A549 (cell line): ENCODE data around the gene ANO4. TPM values are rescaled to one million over a fixed set of nuclear protein-coding genes. Genes with fewer than 3 reads are reported as not detected.

Experiments
- ATAC-seq, 2 experiments: fragments of 200-7000 bp in 1 of 2; fragments of >200 bp in 1 of 2; cut with Nextera tagmentation in 1 of 2; cut with Tn5 transposase in 1 of 2; 3 replicates each; pipeline versions ENCODE4 v1.8.0 to v1.9.1; 2018 to 2020; ENCODE audit warnings: mild to moderate bottlenecking in 1 of 2, moderate library complexity in 1 of 2
- CTCF ChIA-PET: fragments of 300-600 bp; sonication (Branson Sonifier 250); formaldehyde crosslinking; extraction: SDS; loops from one replicate; lab custom pipeline; 2021; ENCODE audit warnings: antibody characterized with exemption, inconsistent platforms; lab: Yijun Ruan, JAX
- POLR2A ChIA-PET: fragments of 350-600 bp; formaldehyde crosslinking; extraction: SDS; loops from one replicate; lab custom pipeline; 2021; ENCODE audit warnings: antibody characterized with exemption, inconsistent platforms; lab: Yijun Ruan, JAX
- DNase-seq, 2 experiments: peaks; one replicate each; pipeline versions ENCODE4 v3.0.0 to v3.0.0-alpha.2; 2011 to 2016; ENCODE audit warnings: low read depth in 1 of 2, low spot score in 1 of 2
- FAIRE-seq: peaks from 2 replicates; lab custom pipeline; 2011; peaks lifted over from hg19 to GRCh38; lab: Jason Lieb, UNC
- H3K27ac ChIP-seq, 2 experiments: fragments of >200 bp; sonication (Bioruptor Twin); formaldehyde crosslinking; 3 replicates each; pipeline ENCODE4 v1.5.1; 2016 to 2017
- H3K4me1 ChIP-seq: fragments of >200 bp; sonication (Bioruptor Twin); formaldehyde crosslinking; 3 replicates; pipeline ENCODE4 v1.6.1; 2016
- H3K4me2 ChIP-seq: fragments of >200 bp; sonication (Bioruptor Twin); formaldehyde crosslinking; 3 replicates; pipeline ENCODE4 v1.6.1; 2016
- H3K4me3 ChIP-seq: fragments of >200 bp; sonication (Bioruptor Twin); formaldehyde crosslinking; 3 replicates; pipeline ENCODE4 v1.5.1; 2016
- H3K9me3 ChIP-seq: fragments of >200 bp; sonication (Bioruptor Twin); formaldehyde crosslinking; 3 replicates; pipeline ENCODE4 v1.6.1; 2016
- BCL3 ChIP-seq: fragments of >200 bp; sonication (Bioruptor Twin); formaldehyde crosslinking; IDR thresholded peaks from 3 replicates; pipeline ENCODE4 v1.6.1; 2016
- BHLHE40 ChIP-seq: IDR thresholded peaks from 2 replicates; pipeline ENCODE4 v1.6.1; 2012; ENCODE audit warnings: low read depth, low read length, inconsistent platforms
- CBX2 ChIP-seq: fragments of 200-600 bp; sonication (generic); IDR thresholded peaks from 2 replicates; pipeline ENCODE4 v1.6.1; 2016; ENCODE audit warnings: low read depth, mild to moderate bottlenecking, borderline replicate concordance
- EHMT2 ChIP-seq: fragments of 200-600 bp; sonication (generic); IDR thresholded peaks from 2 replicates; pipeline ENCODE4 v1.6.1; 2016; ENCODE audit warnings: antibody characterized with exemption, low read depth, mild to moderate bottlenecking, moderate library complexity
- ELK1 ChIP-seq: fragments of 150-350 bp; IDR thresholded peaks from 2 replicates; pipeline ENCODE4 v1.6.1; 2014; ENCODE audit warnings: low read depth, mild to moderate bottlenecking, low read length
- EP300 ChIP-seq, 2 experiments: fragments of >200 bp; sonication (Bioruptor Twin); formaldehyde crosslinking; IDR thresholded peaks; 2 replicates in 1 of 2; 3 replicates in 1 of 2; pipeline ENCODE4 v1.6.1; 2016 to 2017
- ESRRA ChIP-seq: fragments of 150-350 bp; IDR thresholded peaks from 2 replicates; pipeline ENCODE4 v1.6.1; 2014; ENCODE audit warnings: mild to moderate bottlenecking, low read length, borderline replicate concordance
- GATA3 ChIP-seq: IDR thresholded peaks from 2 replicates; pipeline ENCODE4 v1.6.1; 2012; ENCODE audit warnings: borderline replicate concordance
- HDAC2 ChIP-seq: fragments of 200-600 bp; sonication (generic); IDR thresholded peaks from 2 replicates; pipeline ENCODE4 v1.6.1; 2016
- HOXA7 ChIP-seq: fragments of 250-450 bp; sonication (Bioruptor Pico); IDR thresholded peaks from 2 replicates; pipeline ENCODE4 v1.5.0; 2020; ENCODE audit warnings: mild to moderate bottlenecking, moderate library complexity
- JUN ChIP-seq, 2 experiments: fragments of >200 bp; sonication (Bioruptor Twin); formaldehyde crosslinking; IDR thresholded peaks; 2 replicates in 1 of 2; 3 replicates in 1 of 2; pipeline ENCODE4 v1.6.1; 2016 to 2017
- NFE2L2 ChIP-seq: fragments of 150-350 bp; conservative IDR thresholded peaks from 2 replicates; pipeline ENCODE4 v1.6.1; 2014; ENCODE audit warnings: low read length
- POLR2AphosphoS2 ChIP-seq: conservative IDR thresholded peaks from 2 replicates; pipeline ENCODE4 v1.6.1; 2012; ENCODE audit warnings: low read length, improper control_type of control experiment, inconsistent platforms
- RAD21 ChIP-seq, 2 experiments: fragments of >200 bp in 1 of 2; sonication (Bioruptor Twin) in 1 of 2; formaldehyde crosslinking in 1 of 2; IDR thresholded peaks in 1 of 2; conservative IDR thresholded peaks in 1 of 2; 2 replicates in 1 of 2; 3 replicates in 1 of 2; pipeline ENCODE4 v1.6.1; 2012 to 2018; ENCODE audit warnings: inconsistent platforms in 1 of 2
- RARB ChIP-seq: fragments of 250-450 bp; sonication (Bioruptor Pico); IDR thresholded peaks from 2 replicates; pipeline ENCODE4 v1.8.0; 2021; ENCODE audit warnings: mild to moderate bottlenecking, moderate library complexity
- SMC3 ChIP-seq: fragments of >200 bp; sonication (Bioruptor Twin); formaldehyde crosslinking; IDR thresholded peaks from 3 replicates; pipeline ENCODE4 v1.6.1; 2018; ENCODE audit warnings: inconsistent platforms
- SREBF2 ChIP-seq: fragments of 450-650 bp; IDR thresholded peaks from 2 replicates; pipeline ENCODE4 v1.6.1; 2014; ENCODE audit warnings: mild to moderate bottlenecking, moderate library complexity
- TFCP2L1 ChIP-seq: fragments of 250-450 bp; sonication (Bioruptor Pico); IDR thresholded peaks from 2 replicates; pipeline ENCODE4 v1.5.0; 2021; ENCODE audit warnings: mild to moderate bottlenecking
- TP53 ChIP-seq: fragments of 250-450 bp; sonication (Bioruptor Pico); IDR thresholded peaks from 2 replicates; pipeline ENCODE4 v1.5.0; 2021; ENCODE audit warnings: mild to moderate bottlenecking, moderate library complexity
- ZC3H11A ChIP-seq: fragments of 450-650 bp; IDR thresholded peaks from 2 replicates; pipeline ENCODE4 v1.6.1; 2014; ENCODE audit warnings: antibody characterized with exemption, mild to moderate bottlenecking
- ZFP36 ChIP-seq: fragments of 450-650 bp; IDR thresholded peaks from 2 replicates; pipeline ENCODE4 v1.6.1; 2014; ENCODE audit warnings: borderline replicate concordance; ENCODE audit not compliant: partially characterized antibody
- WGBS: methylation state at CpG from one replicate; pipeline ENCODE4 v1.1.6; 2017; ENCODE audit errors: missing lambda C conversion rate; 5-methylcytosine and 5-hydroxymethylcytosine counted together
- polyA plus RNA-seq, 4 experiments: library from polyadenylated mRNA; depleted of rRNA in 3 of 4; stranded (reverse); fragments of >200 nt; fragmentation: RNase III in 1 of 4; extraction: RNeasy Plus Mini Kit Qiagen cat#74134 plus additional on column Dnase treatment in 1 of 4; gene quantifications; 2 replicates in 3 of 4; 3 replicates in 1 of 4; pipeline ENCODE4 v1.2.3, GENCODE V29; 2011 to 2017
- TF ChIP-seq, protein P1 (sequence below): fragments of >200 bp; sonication (Bioruptor Twin); formaldehyde crosslinking; IDR thresholded peaks from 3 replicates; pipeline ENCODE4 v1.5.1; 2016
- TF ChIP-seq, protein P2 (sequence below): fragments of 450-650 bp; IDR thresholded peaks from 2 replicates; pipeline ENCODE4 v1.6.1; 2014; ENCODE audit warnings: antibody characterized with exemption
- TF ChIP-seq, protein P3 (sequence below): IDR thresholded peaks from 2 replicates; pipeline ENCODE4 v1.6.1; 2012

The ANO4 gene
- polyA plus RNA-seq, 2 of the 4 experiments (the other 2 are of a cell fraction), result 0.17 TPM; not detected in 1

DNA sequence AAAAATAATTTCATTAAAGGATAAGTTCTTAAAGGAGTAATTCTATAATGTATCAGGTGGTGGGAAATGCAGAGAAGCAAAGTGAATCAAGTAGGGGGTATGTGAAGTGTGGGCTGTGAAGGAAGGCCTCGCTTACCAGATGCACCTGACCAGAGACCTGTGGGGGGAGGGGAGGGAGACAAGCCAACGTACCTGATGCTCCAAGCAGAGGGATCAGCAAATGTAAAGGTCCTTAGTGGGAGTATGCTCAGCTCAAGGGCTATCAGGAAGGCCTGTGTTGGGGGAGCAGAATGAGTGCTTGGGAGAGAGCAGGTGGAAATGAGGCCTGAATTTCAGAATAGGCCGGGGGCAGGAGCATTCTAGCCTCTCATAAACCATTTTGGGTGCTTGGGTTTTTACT is 57.1 kb downstream of the ANO4 start (continued):
- TF ChIP-seq, protein P1, sequence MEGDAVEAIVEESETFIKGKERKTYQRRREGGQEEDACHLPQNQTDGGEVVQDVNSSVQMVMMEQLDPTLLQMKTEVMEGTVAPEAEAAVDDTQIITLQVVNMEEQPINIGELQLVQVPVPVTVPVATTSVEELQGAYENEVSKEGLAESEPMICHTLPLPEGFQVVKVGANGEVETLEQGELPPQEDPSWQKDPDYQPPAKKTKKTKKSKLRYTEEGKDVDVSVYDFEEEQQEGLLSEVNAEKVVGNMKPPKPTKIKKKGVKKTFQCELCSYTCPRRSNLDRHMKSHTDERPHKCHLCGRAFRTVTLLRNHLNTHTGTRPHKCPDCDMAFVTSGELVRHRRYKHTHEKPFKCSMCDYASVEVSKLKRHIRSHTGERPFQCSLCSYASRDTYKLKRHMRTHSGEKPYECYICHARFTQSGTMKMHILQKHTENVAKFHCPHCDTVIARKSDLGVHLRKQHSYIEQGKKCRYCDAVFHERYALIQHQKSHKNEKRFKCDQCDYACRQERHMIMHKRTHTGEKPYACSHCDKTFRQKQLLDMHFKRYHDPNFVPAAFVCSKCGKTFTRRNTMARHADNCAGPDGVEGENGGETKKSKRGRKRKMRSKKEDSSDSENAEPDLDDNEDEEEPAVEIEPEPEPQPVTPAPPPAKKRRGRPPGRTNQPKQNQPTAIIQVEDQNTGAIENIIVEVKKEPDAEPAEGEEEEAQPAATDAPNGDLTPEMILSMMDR, result no peak
- TF ChIP-seq EHMT2 (no peak), ZC3H11A (no peak), TP53 (CRISPR knock-in tag) (no peak), ELK1 (no peak), CBX2 (no peak), RAD21 (conservative IDR thresholded peaks at IDR 0.05 in 1 of 2, IDR thresholded peaks at IDR 0.05 in 1 of 2) (no peak)
- TF ChIP-seq, protein P2, sequence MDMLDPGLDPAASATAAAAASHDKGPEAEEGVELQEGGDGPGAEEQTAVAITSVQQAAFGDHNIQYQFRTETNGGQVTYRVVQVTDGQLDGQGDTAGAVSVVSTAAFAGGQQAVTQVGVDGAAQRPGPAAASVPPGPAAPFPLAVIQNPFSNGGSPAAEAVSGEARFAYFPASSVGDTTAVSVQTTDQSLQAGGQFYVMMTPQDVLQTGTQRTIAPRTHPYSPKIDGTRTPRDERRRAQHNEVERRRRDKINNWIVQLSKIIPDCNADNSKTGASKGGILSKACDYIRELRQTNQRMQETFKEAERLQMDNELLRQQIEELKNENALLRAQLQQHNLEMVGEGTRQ, result no peak

DNA sequence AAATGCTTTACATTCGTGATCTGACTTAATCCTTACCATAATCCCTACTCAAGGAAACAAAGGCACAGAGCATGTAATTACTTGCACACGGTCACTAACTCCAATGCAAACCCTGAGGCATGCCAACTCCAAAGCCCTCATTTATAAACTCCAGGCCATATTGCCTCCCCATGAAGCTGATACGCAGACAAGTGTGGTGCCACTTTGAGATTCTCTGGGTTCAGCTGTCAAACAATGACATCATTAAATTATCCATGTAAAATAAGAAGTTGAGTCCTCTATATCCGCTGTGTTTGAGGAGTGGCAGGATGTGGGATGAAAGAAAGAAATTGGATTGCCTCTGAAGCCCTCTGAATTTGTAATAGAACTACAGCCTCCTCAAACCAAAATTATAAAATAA is 62.8 kb downstream of the ANO4 start:
- H3K9me3 ChIP-seq, result no peaks in the 10 kb centered on the region
- ChIA-PET CTCF (no interaction called here), POLR2A (no interaction called here)
- H3K27ac ChIP-seq, result no peak overlapping the region
- no peaks in the 10 kb centered on the region for H3K4me1 ChIP-seq
- FAIRE-seq, result no peak
- no peak overlapping the region for H3K4me3 ChIP-seq
- ATAC-seq, result no peak
- no peak overlapping the region for H3K4me2 ChIP-seq
- DNase-seq, result no peak
- under 1% methylated on average over 4 of the region's 4 CpGs for WGBS
- TF ChIP-seq SMC3 (no peak), NFE2L2 (no peak), EHMT2 (no peak), TFCP2L1 (CRISPR knock-in tag) (no peak), ZFP36 (no peak), EP300 (IDR thresholded peaks at IDR 0.05) (no peak), POLR2AphosphoS2 (no peak), GATA3 (no peak), HDAC2 (no peak), JUN (IDR thresholded peaks at IDR 0.05) (no peak), HOXA7 (CRISPR knock-in tag) (no peak), BCL3 (no peak)
- TF ChIP-seq, protein P3, sequence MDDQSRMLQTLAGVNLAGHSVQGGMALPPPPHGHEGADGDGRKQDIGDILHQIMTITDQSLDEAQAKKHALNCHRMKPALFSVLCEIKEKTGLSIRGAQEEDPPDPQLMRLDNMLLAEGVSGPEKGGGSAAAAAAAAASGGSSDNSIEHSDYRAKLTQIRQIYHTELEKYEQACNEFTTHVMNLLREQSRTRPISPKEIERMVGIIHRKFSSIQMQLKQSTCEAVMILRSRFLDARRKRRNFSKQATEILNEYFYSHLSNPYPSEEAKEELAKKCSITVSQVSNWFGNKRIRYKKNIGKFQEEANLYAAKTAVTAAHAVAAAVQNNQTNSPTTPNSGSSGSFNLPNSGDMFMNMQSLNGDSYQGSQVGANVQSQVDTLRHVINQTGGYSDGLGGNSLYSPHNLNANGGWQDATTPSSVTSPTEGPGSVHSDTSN, result no peak
- TF ChIP-seq, all 56 proteins: peak for 0

DNA sequence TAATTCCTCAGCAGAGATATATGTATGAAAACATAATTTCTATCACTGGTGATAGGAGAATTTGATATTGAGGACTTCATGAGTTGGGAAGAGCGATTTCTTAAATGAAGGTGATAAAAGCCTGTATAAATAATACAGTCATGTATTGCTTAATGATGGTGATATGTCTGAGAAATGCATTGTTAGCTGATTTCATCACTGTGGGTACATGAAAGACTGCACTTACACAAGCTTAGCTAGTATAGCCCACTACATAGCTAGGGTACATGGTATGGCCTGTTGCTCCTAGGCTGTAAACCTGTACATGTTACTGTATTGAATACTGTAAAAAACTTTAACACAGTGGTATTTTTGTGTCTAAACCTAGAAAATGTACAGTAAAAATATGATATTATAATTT is 63.4 kb downstream of the ANO4 start:
- Histone ChIP-seq H3K4me3 (no peak overlapping the region), H3K4me2 (no peak overlapping the region), H3K4me1 (no peaks in the 10 kb centered on the region)
- no peak for DNase-seq
- POLR2A ChIA-PET, result no interaction called here
- no peak for TF ChIP-seq ESRRA
- no peak for TF ChIP-seq BHLHE40
- TF ChIP-seq SREBF2, result no peak
- no peak for TF ChIP-seq TP53 (CRISPR knock-in tag)
- no peak for TF ChIP-seq EP300 (IDR thresholded peaks at IDR 0.05)
- no peak for TF ChIP-seq RARB
- TF ChIP-seq, all 56 proteins: peak for 0
- Histone ChIP-seq H3K27ac (no peak overlapping the region), H3K9me3 (no peaks in the 10 kb centered on the region)
- CTCF ChIA-PET, result no interaction called here
- FAIRE-seq (no peak), ATAC-seq (no peak)
- 0% methylated on average over 1 of the region's 1 CpG for WGBS
